Measurements from ENCODE around the gene CYTH4. TPM values are rescaled to one million over a fixed set of nuclear protein-coding genes. Genes with fewer than 3 reads are reported as not detected.

The CYTH4 gene
- total RNA-seq, 1 experiment from 2014 or later: not detected

DNA sequence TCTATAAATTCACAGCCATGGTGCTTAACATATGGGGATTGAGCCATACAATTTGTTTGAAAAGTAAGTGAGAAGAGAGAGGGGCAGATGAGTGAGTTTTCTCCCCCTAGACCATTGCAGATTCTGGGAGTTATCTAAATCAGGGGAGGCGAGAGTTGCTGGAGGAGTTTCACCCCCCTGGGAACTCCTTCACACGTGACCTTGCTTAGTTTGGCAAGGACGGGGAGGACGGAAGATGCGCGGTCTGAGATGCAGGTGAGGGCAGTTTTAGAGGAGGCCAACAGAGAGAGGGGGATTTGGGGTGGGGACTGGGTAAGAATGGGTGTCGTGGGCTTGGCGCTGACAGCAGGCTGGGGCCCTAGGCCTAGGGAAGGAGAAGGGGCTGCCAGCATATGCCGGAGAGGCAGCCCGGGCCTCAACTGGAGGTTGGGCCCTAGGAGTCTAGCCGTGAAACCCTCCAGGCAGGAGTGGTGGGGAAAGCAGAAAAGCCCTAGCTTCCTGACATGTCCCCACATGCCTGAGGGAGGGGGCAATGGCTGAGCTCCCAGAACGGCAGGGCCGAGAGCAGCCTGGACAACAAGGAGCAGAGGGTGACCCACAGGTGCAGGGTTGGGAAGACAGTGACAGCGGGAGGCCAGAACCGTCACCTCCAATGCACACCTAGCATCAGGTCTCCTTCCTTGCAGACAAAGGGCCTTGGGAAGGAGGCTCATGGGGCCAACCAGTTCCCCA, 81.1 kb downstream of the CYTH4 start:
- H3K4me3 Mint-ChIP-seq (ENCODE audit: unreplicated experiment): no peak overlapping the region
- no peaks in the 10 kb centered on the region for H3K9me3 Mint-ChIP-seq (ENCODE audit: unreplicated experiment)
- intact Hi-C loops (cut with micrococcal nuclease): no loop called here
- BruUV-seq (replicated peaks): no TSS peak
- no peaks in the 10 kb centered on the region for H3K27me3 Mint-ChIP-seq (ENCODE audit: insufficient read depth, unreplicated experiment)
- H3K27ac Mint-ChIP-seq (ENCODE audit: low read depth, unreplicated experiment): no peak overlapping the region
- ChIA-PET POLR2A (interaction anchor here (0.8 kb wide), 1 partner anchor 53 kb away, joined by 4 read pairs; no protein-coding TSS in a partner anchor), CTCF (interaction anchor here (1.1 kb wide), 1 partner anchor 95 kb away, joined by 3 read pairs; no protein-coding TSS in a partner anchor)
- H3K36me3 Mint-ChIP-seq (ENCODE audit: insufficient read depth, unreplicated experiment): no peaks in the 10 kb centered on the region
- no peak for DNase-seq (ENCODE audit: unreplicated experiment)
- peaks cover 11% of the 10 kb centered on the region for H3K4me1 Mint-ChIP-seq (ENCODE audit: insufficient read depth, unreplicated experiment)
- TF ChIP-seq, protein P1, sequence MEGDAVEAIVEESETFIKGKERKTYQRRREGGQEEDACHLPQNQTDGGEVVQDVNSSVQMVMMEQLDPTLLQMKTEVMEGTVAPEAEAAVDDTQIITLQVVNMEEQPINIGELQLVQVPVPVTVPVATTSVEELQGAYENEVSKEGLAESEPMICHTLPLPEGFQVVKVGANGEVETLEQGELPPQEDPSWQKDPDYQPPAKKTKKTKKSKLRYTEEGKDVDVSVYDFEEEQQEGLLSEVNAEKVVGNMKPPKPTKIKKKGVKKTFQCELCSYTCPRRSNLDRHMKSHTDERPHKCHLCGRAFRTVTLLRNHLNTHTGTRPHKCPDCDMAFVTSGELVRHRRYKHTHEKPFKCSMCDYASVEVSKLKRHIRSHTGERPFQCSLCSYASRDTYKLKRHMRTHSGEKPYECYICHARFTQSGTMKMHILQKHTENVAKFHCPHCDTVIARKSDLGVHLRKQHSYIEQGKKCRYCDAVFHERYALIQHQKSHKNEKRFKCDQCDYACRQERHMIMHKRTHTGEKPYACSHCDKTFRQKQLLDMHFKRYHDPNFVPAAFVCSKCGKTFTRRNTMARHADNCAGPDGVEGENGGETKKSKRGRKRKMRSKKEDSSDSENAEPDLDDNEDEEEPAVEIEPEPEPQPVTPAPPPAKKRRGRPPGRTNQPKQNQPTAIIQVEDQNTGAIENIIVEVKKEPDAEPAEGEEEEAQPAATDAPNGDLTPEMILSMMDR (IDR thresholded peaks at IDR 0.05; ENCODE audit: unreplicated experiment): no peak

Other genes with a start within 250 kb of the CYTH4 start
- gene KCTD17, start 230.8 kb upstream of the CYTH4 start, total RNA-seq (2022): 11.7 and 12.8 TPM in 2 replicates
- gene TMPRSS6, start 172.8 kb upstream of the CYTH4 start, total RNA-seq (2022): not detected in 2 replicates
- not detected in 2 replicates for gene IL2RB, start 132.6 kb upstream of the CYTH4 start, total RNA-seq (2022)
- gene C1QTNF6, start 94.3 kb upstream of the CYTH4 start, total RNA-seq (2022): 6.6 and 11.6 TPM in 2 replicates
- not detected in 2 replicates for gene SSTR3, start 70.0 kb upstream of the CYTH4 start, total RNA-seq (2022)
- 42.4 and 52.6 TPM in 2 replicates for gene RAC2, start 38.2 kb upstream of the CYTH4 start, total RNA-seq (2022)
- gene ELFN2, start 145.0 kb downstream of the CYTH4 start, total RNA-seq (2022): 4.2 and 5.1 TPM in 2 replicates
- gene MFNG, start 203.9 kb downstream of the CYTH4 start, total RNA-seq (2022): 0.56 and 1.2 TPM in 2 replicates
- 20.6 and 22.7 TPM in 2 replicates for gene CARD10, start 236.9 kb downstream of the CYTH4 start, total RNA-seq (2022)